HG03175 (cell line): Measurements from ENCODE around the gene TRIM14.
"Not testable (repeated sequence)": the region's sequence is repeated elsewhere in the genome, so short reads cannot be mapped to it uniquely, and the experiment has no call there.

ENCODE experiments used
- ATAC-seq: cut with Tn5 transposase; IDR thresholded peaks from one replicate; pipeline ENCODE4 v1.9.1; 2021; ENCODE audit warnings: mild to moderate bottlenecking, moderate library complexity; ENCODE audit not compliant: unreplicated experiment

The TRIM14 gene

GRCh38 chr9:98117097-98117496 is 1.9 kb downstream of the TRIM14 start:
- ATAC-seq, result not testable (repeated sequence)

GRCh38 chr9:98109052-98109451 is 10.0 kb downstream of the TRIM14 start:
- no peak for ATAC-seq

- peak; percentile 82 for ATAC-seq
Measured at GRCh38 chr9:98108531-98109031, 10.4 kb downstream of the TRIM14 start.

- ATAC-seq, result no peak
Measured at GRCh38 chr9:98107926-98108325, 11.1 kb downstream of the TRIM14 start.

GRCh38 chr9:98105006-98105405 is 14.0 kb downstream of the TRIM14 start:
- no peak for ATAC-seq

GRCh38 chr9:98104445-98104881 is 14.6 kb downstream of the TRIM14 start:
- ATAC-seq, result no peak

- peak; percentile 99 for ATAC-seq
Measured at GRCh38 chr9:98101868-98102273, 17.2 kb downstream of the TRIM14 start.

GRCh38 chr9:98101416-98101815 is 17.6 kb downstream of the TRIM14 start:
- ATAC-seq, result no peak

- ATAC-seq, result no peak
Measured at GRCh38 chr9:98100456-98100855, 18.6 kb downstream of the TRIM14 start.

- ATAC-seq, result no peak
Measured at GRCh38 chr9:98099898-98100297, 19.1 kb downstream of the TRIM14 start.

GRCh38 chr9:98099346-98099745 is 19.7 kb downstream of the TRIM14 start:
- no peak for ATAC-seq

- no peak for ATAC-seq
Measured at GRCh38 chr9:98097836-98098235, 21.2 kb downstream of the TRIM14 start.

- ATAC-seq, result no peak
Measured at GRCh38 chr9:98096091-98096490, 22.9 kb downstream of the TRIM14 start.

- ATAC-seq, result no peak
Measured at GRCh38 chr9:98095401-98095800, 23.6 kb downstream of the TRIM14 start.

- no peak for ATAC-seq
Measured at GRCh38 chr9:98094851-98095250, 24.2 kb downstream of the TRIM14 start.

GRCh38 chr9:98094316-98094715 is 24.7 kb downstream of the TRIM14 start:
- ATAC-seq, result no peak

GRCh38 chr9:98092613-98092931 is 26.4 kb downstream of the TRIM14 start:
- ATAC-seq, result no peak

GRCh38 chr9:98091735-98092612 is 27.0 kb downstream of the TRIM14 start:
- no peak for ATAC-seq

GRCh38 chr9:98090674-98091073 is 28.3 kb downstream of the TRIM14 start:
- ATAC-seq, result not testable (repeated sequence)

- peak; percentile 62 for ATAC-seq
Measured at GRCh38 chr9:98087420-98088354, 31.3 kb downstream of the TRIM14 start.

GRCh38 chr9:98086461-98086860 is 32.6 kb downstream of the TRIM14 start:
- no peak for ATAC-seq

GRCh38 chr9:98085944-98086343 is 33.1 kb downstream of the TRIM14 start:
- no peak for ATAC-seq
